Uterus (tissue), 2 donors: ENCODE measurements around the gene RAB18.

ENCODE experiments used
- CTCF ChIP-seq, 4 experiments: fragments of 200-600 bp in 2 of 4; fragments of 450-650 bp in 2 of 4; sonication (generic) in 2 of 4; IDR thresholded peaks; one replicate each; pipeline ENCODE4 v1.5.1; 2016 to 2019; ENCODE audit warnings: antibody characterized with exemption in 4 of 4, mild to moderate bottlenecking in 2 of 4, moderate library complexity in 1 of 4
- POLR2A ChIP-seq, 2 donors: fragments of 450-650 bp; IDR thresholded peaks; one replicate each; pipeline ENCODE4 v1.6.1; 2016; ENCODE audit warnings: antibody characterized with exemption in 2 of 2, mild to moderate bottlenecking in 1 of 2, moderate library complexity in 1 of 2

DNA sequence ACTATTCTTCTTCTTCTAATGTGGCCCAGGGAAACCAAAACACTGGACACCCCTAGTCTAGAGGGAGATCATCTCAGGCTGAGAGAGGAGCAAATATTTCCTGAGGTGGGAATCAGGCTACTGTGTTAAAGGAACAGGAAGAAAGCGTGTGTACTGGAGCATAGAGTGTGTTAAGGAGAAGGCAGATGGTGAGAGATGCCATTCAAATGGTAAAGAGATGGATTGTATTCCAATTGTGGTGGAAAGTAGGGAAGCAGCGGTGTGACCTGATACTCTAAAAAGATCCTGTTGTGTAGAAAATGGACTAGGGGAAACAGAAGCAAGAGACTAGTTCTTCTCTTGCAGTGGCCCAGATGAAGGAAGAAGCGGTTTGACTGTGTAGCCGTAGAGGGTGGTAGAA is 31.2 kb downstream of the RAB18 start:
- TF ChIP-seq CTCF (IDR thresholded peaks at IDR 0.05) = no peak
- TF ChIP-seq POLR2A (IDR thresholded peaks at IDR 0.05) = no peak
